ENCODE measurements around the gene PRKAG2. TPM values are rescaled to one million over a fixed set of nuclear protein-coding genes. Genes with fewer than 3 reads are reported as not detected.

PRKAG2 gene
- total RNA-seq, 1 donor from 2014 or later = 130 TPM

GRCh38 chr7:151595702-151596350, 281.1 kb downstream of the PRKAG2 start:
- no peak for TF ChIP-seq CTCF (IDR thresholded peaks at IDR 0.05; ENCODE audit: borderline replicate concordance)
- Histone ChIP-seq H3K27ac (replicated peaks) (no peak overlapping the region), H3K36me3 (peaks cover 20% of the 10 kb centered on the region), H3K4me3 (no peak overlapping the region), H3K4me1 (peaks cover 58% of the 10 kb centered on the region), H3K27me3 (ENCODE audit: low read depth) (no peaks in the 10 kb centered on the region), H3K9me3 (replicated peaks) (no peaks in the 10 kb centered on the region)
- intact Hi-C loops (cut with micrococcal nuclease) = no loop called here
- DNase-seq = no peak

- DNase-seq = no peak
- Histone ChIP-seq H3K9me3 (replicated peaks) (no peaks in the 10 kb centered on the region), H3K4me1 (peaks cover 38% of the 10 kb centered on the region), H3K27me3 (ENCODE audit: low read depth) (no peaks in the 10 kb centered on the region), H3K4me3 (no peak overlapping the region), H3K36me3 (peaks cover 20% of the 10 kb centered on the region), H3K27ac (replicated peaks) (no peak overlapping the region)
- intact Hi-C loops (cut with micrococcal nuclease) = no loop called here
- no peak for TF ChIP-seq CTCF (IDR thresholded peaks at IDR 0.05; ENCODE audit: borderline replicate concordance)
Measured at GRCh38 chr7:151592868-151593486, 283.9 kb downstream of the PRKAG2 start.

- Histone ChIP-seq H3K36me3 (peaks cover 20% of the 10 kb centered on the region), H3K4me3 (no peak overlapping the region), H3K27me3 (ENCODE audit: low read depth) (no peaks in the 10 kb centered on the region), H3K4me1 (peaks cover 38% of the 10 kb centered on the region), H3K9me3 (replicated peaks) (no peaks in the 10 kb centered on the region), H3K27ac (replicated peaks) (no peak overlapping the region)
- DNase-seq = no peak
- TF ChIP-seq CTCF (IDR thresholded peaks at IDR 0.05; ENCODE audit: borderline replicate concordance) = no peak
- intact Hi-C loops (cut with micrococcal nuclease) = no loop called here
Measured at GRCh38 chr7:151592330-151592729, 284.6 kb downstream of the PRKAG2 start.

GRCh38 chr7:151591866-151592265, 285.0 kb downstream of the PRKAG2 start:
- no peak for TF ChIP-seq CTCF (IDR thresholded peaks at IDR 0.05; ENCODE audit: borderline replicate concordance)
- no peaks in the 10 kb centered on the region for H3K27me3 ChIP-seq (ENCODE audit: low read depth)
- H3K9me3 ChIP-seq (replicated peaks) = no peaks in the 10 kb centered on the region
- H3K27ac ChIP-seq (replicated peaks) = no peak overlapping the region
- H3K4me3 ChIP-seq = no peak overlapping the region
- peaks cover 41% of the 10 kb centered on the region for H3K4me1 ChIP-seq
- intact Hi-C loops (cut with micrococcal nuclease) = no loop called here
- H3K36me3 ChIP-seq = peaks cover 20% of the 10 kb centered on the region
- no peak for DNase-seq

- Histone ChIP-seq H3K27me3 (ENCODE audit: low read depth) (no peaks in the 10 kb centered on the region), H3K4me1 (peaks cover 44% of the 10 kb centered on the region), H3K36me3 (peaks cover 21% of the 10 kb centered on the region), H3K4me3 (no peak overlapping the region), H3K9me3 (replicated peaks) (no peaks in the 10 kb centered on the region), H3K27ac (replicated peaks) (no peak overlapping the region)
- no peak for TF ChIP-seq CTCF (IDR thresholded peaks at IDR 0.05; ENCODE audit: borderline replicate concordance)
- intact Hi-C loops (cut with micrococcal nuclease) = no loop called here
- no peak for DNase-seq
Measured at GRCh38 chr7:151590850-151591771, 285.8 kb downstream of the PRKAG2 start.
